ENCODE results near the gene BSPRY.
A peak's percentile ranks its signal among the peaks of the same experiment; 100 is the strongest.

BSPRY gene

DNA sequence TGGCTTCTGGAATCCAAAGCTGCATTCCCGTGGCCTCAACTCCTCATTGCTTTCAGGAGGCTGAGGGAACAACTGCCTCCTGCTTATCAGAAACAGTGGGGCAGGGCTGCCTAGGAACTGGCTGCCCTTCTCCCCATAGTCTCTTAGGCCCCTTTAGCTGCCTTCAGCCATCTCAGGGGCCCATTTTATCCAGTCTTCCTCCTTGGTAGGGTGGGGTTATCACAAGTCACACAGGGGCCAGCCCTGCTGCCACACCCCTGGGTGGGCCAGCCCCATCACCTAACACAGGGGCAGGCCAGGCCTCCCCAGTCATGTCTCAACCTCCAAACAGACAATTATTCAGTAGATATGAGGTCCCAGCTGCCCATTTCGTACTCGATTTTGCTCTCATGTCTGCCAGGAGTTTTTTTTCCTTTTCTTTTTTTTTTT, 47.9 kb downstream of the BSPRY start:
- Histone ChIP-seq H3K4me3 (ENCODE audit: insufficient read depth, low read length, poor library complexity, severe bottlenecking) (no peak overlapping the region), H3K9ac (ENCODE audit: low read length) (no peak overlapping the region), H3K27me3 (ENCODE audit: low read length) (no peaks in the 10 kb centered on the region), H3K9me3 (ENCODE audit: insufficient read depth, low read length) (no peaks in the 10 kb centered on the region), H3K27ac (ENCODE audit: low read depth, low read length) (no peak overlapping the region), H4K20me1 (ENCODE audit: low read depth, low read length) (no peaks in the 10 kb centered on the region), H3K79me2 (ENCODE audit: insufficient read depth, low read length) (peaks cover 8% of the 10 kb centered on the region; the same call in 1 of the 2 replicates), H3K4me2 (ENCODE audit: low read depth, low read length, poor library complexity, severe bottlenecking) (no peak overlapping the region), H2AFZ (ENCODE audit: low read depth, low read length, severe bottlenecking) (no peak overlapping the region), H3K9me2 (replicated peaks; ENCODE audit: insufficient read depth, low read length) (no peaks in the 10 kb centered on the region), H3K36me3 (ENCODE audit: low read length) (no peaks in the 10 kb centered on the region), H3F3A (ENCODE audit: insufficient read depth) (no peaks in the 10 kb centered on the region)
- TF ChIP-seq, protein P1, sequence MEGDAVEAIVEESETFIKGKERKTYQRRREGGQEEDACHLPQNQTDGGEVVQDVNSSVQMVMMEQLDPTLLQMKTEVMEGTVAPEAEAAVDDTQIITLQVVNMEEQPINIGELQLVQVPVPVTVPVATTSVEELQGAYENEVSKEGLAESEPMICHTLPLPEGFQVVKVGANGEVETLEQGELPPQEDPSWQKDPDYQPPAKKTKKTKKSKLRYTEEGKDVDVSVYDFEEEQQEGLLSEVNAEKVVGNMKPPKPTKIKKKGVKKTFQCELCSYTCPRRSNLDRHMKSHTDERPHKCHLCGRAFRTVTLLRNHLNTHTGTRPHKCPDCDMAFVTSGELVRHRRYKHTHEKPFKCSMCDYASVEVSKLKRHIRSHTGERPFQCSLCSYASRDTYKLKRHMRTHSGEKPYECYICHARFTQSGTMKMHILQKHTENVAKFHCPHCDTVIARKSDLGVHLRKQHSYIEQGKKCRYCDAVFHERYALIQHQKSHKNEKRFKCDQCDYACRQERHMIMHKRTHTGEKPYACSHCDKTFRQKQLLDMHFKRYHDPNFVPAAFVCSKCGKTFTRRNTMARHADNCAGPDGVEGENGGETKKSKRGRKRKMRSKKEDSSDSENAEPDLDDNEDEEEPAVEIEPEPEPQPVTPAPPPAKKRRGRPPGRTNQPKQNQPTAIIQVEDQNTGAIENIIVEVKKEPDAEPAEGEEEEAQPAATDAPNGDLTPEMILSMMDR (IDR thresholded peaks at IDR 0.05; ENCODE audit: insufficient read depth, low read length, poor library complexity, severe bottlenecking) = no peak
- no peak for TF ChIP-seq EZH2phosphoT487 (conservative IDR thresholded peaks at IDR 0.05; ENCODE audit: low read length)

DNA sequence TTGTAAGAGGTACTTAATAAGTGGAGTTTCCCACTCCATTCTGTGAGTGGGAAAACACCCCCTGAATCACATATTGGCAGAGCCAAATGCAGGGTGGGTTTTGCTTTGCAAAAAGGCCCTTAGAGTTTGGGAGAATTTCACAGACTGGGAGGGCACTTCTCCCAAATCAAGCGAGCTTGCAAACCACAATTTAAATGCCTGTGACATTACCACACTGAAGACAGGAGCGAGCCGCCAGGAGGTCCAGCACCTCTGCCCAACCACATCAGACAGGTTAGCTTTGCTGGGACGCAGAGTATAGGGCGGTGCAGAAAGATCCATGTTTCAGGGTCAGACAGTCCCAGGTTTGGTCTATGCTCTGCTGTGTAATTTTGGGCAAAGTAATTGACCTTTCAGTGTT, 49.5 kb downstream of the BSPRY start:
- H2AFZ ChIP-seq (ENCODE audit: low read depth, low read length, severe bottlenecking) = no peak overlapping the region
- H3K36me3 ChIP-seq (ENCODE audit: low read length) = no peaks in the 10 kb centered on the region
- H3K9me2 ChIP-seq (replicated peaks; ENCODE audit: insufficient read depth, low read length) = no peaks in the 10 kb centered on the region
- no peak for TF ChIP-seq EZH2phosphoT487 (conservative IDR thresholded peaks at IDR 0.05; ENCODE audit: low read length)
- TF ChIP-seq, protein P1 (IDR thresholded peaks at IDR 0.05; ENCODE audit: insufficient read depth, low read length, poor library complexity, severe bottlenecking) = no peak
- H3K4me2 ChIP-seq (ENCODE audit: low read depth, low read length, poor library complexity, severe bottlenecking) = no peak overlapping the region
- H3F3A ChIP-seq (ENCODE audit: insufficient read depth) = no peaks in the 10 kb centered on the region
- H4K20me1 ChIP-seq (ENCODE audit: low read depth, low read length) = no peaks in the 10 kb centered on the region
- no peak overlapping the region for H3K4me3 ChIP-seq (ENCODE audit: insufficient read depth, low read length, poor library complexity, severe bottlenecking)
- H3K9me3 ChIP-seq (ENCODE audit: insufficient read depth, low read length) = no peaks in the 10 kb centered on the region
- peaks cover 8% of the 10 kb centered on the region; the same call in 1 of the 2 replicates for H3K79me2 ChIP-seq (ENCODE audit: insufficient read depth, low read length)
- no peak overlapping the region for H3K9ac ChIP-seq (ENCODE audit: low read length)
- H3K27ac ChIP-seq (ENCODE audit: low read depth, low read length) = no peak overlapping the region
- no peaks in the 10 kb centered on the region for H3K27me3 ChIP-seq (ENCODE audit: low read length)

DNA sequence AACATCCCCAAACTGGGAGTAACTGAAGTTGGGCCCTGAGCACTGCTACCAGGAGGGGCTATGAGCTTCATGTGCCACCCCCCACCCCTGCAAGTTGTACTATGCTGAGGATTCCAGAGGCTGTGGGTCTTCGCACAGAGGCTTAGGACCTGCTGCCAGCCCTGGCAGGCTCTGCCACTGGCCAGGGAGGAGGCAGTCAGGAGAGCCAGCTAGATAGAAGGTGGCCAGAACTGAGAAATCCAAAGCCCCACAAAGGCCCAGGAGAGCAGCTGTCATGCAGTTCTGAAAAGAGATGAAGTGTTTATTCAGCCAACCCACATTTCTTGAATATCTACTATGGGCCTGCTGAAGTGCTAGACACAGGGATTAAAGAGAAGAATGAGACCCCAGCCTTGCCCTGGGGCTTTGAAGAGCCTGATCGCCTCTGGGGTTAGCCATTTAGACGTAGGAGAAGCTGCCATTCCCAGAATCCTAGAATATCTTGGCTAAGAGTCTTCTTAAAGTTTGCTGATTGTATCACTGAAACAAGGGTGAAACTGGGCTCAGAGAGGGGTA, 50.4 kb downstream of the BSPRY start:
- no peak overlapping the region for H3K9ac ChIP-seq (ENCODE audit: low read length)
- peaks cover 8% of the 10 kb centered on the region; the same call in 1 of the 2 replicates for H3K79me2 ChIP-seq (ENCODE audit: insufficient read depth, low read length)
- peak overlapping the region; percentile 84 for H3K4me2 ChIP-seq (ENCODE audit: low read depth, low read length, poor library complexity, severe bottlenecking)

More for the DNA sequence above, 50.4 kb downstream of the BSPRY start:
- no peaks in the 10 kb centered on the region for H3K9me2 ChIP-seq (replicated peaks; ENCODE audit: insufficient read depth, low read length)
- no peaks in the 10 kb centered on the region for H3K9me3 ChIP-seq (ENCODE audit: insufficient read depth, low read length)
- H3F3A ChIP-seq (ENCODE audit: insufficient read depth) = no peaks in the 10 kb centered on the region
- H2AFZ ChIP-seq (ENCODE audit: low read depth, low read length, severe bottlenecking) = no peak overlapping the region
- no peaks in the 10 kb centered on the region for H4K20me1 ChIP-seq (ENCODE audit: low read depth, low read length)
- H3K36me3 ChIP-seq (ENCODE audit: low read length) = no peaks in the 10 kb centered on the region
- no peak overlapping the region for H3K4me3 ChIP-seq (ENCODE audit: insufficient read depth, low read length, poor library complexity, severe bottlenecking)
- H3K27me3 ChIP-seq (ENCODE audit: low read length) = no peaks in the 10 kb centered on the region
- TF ChIP-seq, protein P1 (IDR thresholded peaks at IDR 0.05; ENCODE audit: insufficient read depth, low read length, poor library complexity, severe bottlenecking) = no peak
- TF ChIP-seq EZH2phosphoT487 (conservative IDR thresholded peaks at IDR 0.05; ENCODE audit: low read length) = no peak
- no peak overlapping the region for H3K27ac ChIP-seq (ENCODE audit: low read depth, low read length)

Data from SU-DHL-6 (cell line).